Activated CD8-positive, alpha-beta memory T cell treated with anti-CD3 and anti-CD28 coated beads for 48 hours (primary cell): ENCODE data around the gene TCFL5.

Experiments used
- DNase-seq, 3 experiments: peaks; one replicate each; pipeline ENCODE4 v3.0.0-alpha.2; 2020; ENCODE audit warnings: low read depth in 2 of 3, low spot score in 2 of 3

Gene TCFL5

GRCh38 chr20:62896526-62896925 lies 34.9 kb upstream of the TCFL5 start:
- no peak for DNase-seq

DNA sequence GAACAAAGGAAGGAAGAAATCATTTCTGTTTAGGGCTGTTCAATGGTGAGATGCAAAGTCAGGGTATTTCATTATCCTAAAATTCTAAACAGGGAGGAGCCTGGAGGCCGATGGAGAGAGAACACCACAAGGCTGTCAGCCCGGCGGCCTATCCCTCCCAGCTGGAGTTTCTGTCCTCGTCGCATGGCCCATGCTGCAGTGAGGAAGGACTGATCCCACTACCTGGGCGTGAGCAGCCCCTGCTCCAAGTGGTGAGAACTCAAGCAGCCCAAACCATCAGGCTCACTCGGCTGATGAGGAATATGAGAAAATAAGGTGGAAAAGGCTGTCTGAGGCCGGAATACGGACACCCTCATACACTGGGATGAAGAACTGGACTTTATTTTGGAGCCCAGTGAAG lies 33.9 kb upstream of the TCFL5 start:
- DNase-seq = no peak

DNA sequence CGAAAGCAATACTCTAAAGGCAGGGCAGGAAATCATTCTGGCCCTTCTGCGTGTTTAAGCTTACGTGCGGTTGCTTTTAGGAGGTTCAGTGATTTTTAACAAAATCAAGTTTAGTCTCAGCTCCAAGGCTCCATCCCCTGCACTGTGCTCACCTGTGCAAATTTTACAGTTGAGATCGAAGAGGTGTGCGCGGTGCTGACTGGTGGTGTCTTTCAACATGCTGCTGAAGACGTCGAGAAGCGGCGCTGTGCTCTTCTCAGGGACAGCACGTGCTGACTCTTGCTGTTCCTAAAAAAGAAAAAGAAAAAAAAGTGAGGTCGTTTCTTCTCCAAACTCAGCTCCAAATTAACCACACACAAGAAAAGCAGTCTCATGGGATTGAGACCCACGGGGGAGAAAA lies 32.6 kb upstream of the TCFL5 start:
- no peak for DNase-seq

DNA sequence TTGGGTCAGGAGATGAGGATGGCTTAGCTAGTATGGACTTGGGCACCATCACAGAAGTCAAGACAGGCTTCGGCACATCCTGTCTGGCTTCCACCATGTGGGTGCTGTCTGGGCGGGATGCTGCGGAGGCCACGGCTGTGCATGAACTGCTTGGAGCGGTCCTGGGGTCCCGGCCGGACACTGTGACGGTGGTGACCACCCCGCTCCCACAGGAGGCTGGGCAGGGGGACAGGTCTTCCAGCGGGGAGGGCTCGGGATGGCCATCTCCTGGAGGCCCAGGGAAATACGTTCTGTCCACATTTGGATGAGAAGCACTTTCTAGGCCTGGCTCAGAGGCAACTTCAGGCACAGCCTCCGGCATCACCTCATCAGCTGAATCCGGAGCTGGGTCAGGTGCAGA lies 32.1 kb upstream of the TCFL5 start:
- no peak for DNase-seq

DNA sequence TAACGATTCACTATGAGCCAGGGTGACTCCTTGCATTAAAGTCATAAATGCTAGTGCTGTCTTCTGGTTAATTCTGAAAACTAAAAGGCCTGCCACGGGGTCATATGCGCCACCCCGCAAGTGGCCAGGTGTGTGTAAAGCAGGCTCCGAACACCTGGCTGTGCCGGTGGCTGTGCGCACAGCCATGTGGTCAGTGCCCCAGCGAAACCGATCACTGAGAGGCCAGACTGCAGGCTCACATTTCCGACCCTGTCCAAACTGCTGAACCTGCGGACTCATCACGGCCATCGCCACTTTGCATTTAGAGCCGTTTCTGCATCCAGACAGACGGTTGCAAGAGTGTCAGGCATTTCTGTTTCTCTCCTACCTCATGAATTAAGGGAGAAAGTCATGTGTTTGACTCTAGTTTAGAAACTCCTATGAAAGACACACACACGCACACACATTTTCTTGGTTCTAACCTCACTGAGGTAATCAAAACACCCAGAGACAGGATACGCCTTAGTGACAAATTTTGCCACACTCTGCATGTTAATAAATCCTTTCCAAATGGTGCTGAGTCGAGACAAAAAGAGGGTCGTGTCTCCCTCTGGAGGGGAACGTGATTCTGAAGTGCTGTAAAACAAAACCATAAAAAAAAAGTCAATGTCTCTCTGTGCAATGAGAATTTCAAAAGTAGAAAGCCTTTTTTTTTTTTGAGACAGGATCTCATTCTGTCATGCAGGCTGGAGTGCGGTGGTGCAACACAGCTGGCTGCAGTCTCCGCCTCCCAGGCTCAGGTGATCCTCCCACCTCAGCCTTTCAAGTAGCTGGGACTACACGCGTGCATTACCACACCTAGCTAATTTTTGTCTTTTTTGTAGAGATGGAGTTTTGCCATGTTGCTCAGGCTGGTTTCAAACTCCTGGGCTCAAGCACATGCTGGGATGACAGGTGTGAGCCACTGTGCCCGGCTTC lies 31.0 kb upstream of the TCFL5 start:
- DNase-seq = no peak

DNA sequence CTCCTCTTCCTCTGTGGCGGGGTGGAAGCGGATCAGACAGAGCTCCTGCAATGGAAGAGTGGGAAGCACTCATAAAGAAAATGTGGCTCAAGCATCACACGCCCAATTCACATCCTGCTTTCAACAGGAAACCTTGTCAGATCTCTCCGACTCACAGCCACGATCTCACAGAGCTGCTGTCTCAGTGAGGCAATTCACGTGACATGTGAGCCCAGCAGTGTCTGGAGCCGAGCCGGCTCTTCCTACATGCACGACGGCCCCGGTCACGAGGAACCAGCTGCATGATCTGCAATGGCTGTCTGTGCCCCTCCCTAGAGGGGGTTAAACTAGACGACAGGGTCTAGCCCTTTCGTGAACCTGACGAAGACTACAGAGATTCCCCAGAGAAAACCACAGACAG lies 29.5 kb upstream of the TCFL5 start:
- DNase-seq = no peak

DNA sequence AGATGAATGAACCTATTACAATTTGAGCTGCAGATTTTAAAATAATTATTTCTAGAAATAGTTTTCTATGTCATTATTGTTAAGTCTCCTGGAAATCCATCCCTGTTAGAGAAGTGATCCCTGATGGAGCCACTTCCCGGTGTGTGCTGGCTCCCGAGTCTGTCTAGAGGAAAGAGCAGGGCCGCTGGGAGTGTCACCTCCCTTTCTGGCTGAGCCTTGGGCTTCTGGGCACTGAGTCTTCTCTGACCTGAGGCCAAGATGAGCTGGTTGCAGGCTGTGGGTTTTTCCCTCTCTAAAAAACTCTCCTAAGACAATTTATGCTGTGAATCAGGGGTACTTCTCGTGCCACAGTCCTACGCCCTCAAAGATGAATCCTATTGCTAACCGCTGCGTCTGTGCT lies 28.8 kb upstream of the TCFL5 start:
- DNase-seq = no peak

DNA sequence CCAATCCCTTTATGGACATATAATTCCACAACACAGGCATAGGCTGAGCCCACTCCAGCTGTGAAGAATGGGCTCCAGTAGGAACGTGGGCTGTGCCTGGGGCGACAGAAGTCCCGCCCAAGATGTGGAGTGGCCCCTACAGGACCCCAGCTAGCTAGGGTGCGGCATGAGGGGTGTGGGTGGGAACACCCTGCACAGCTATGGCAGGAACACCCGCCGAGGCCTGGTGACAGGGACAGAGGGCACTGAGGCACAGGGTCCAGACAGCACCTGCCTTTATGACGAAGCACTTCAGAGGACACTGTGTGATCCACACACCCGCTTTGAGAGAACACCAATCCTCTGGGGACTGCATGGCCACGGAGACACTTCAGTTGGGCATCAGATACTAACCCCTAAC lies 28.2 kb upstream of the TCFL5 start:
- DNase-seq = no peak

DNA sequence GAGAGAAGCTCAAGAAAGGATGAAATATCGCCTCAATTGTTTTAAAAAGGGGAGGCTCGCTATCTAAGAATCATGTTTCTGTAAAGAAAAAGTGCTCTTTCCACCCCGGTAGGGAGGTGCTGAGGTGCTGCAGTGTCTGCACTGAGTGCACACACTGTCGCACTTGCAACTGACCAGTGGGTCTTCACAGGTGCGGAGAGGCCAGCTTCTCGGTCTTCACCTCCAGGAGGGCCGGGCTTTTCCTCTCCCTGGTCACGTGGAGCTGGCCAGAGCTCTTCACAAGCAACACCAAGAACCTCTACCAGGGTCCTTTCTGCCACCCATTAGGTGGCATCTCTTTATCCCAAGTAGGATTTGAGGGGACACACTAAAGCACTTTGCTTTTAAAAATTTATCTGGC lies 27.8 kb upstream of the TCFL5 start:
- DNase-seq = no peak

DNA sequence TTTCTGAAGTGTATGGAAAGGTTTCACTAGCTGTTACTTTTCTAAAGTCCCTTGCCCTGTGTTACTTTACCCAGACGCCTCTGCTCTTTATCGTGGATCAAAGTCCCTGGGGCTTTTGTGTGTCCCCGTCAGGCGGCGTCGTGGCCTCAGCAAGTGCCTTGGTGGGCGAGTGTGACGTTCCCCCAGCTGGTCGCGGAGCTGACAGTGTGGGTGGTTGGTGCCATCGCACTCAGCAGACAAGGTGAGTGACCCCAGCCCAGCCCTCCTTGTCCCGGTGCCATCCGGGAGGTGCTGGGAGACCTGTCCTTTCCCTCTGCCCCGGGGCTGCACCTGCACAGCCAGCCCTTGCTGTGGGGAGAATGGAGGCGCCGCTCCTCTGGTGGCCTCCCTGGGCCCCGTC lies 27.3 kb upstream of the TCFL5 start:
- DNase-seq = no peak

GRCh38 chr20:62888406-62888805 lies 26.8 kb upstream of the TCFL5 start:
- no peak for DNase-seq

GRCh38 chr20:62887860-62888239 lies 26.2 kb upstream of the TCFL5 start:
- DNase-seq = no peak

DNA sequence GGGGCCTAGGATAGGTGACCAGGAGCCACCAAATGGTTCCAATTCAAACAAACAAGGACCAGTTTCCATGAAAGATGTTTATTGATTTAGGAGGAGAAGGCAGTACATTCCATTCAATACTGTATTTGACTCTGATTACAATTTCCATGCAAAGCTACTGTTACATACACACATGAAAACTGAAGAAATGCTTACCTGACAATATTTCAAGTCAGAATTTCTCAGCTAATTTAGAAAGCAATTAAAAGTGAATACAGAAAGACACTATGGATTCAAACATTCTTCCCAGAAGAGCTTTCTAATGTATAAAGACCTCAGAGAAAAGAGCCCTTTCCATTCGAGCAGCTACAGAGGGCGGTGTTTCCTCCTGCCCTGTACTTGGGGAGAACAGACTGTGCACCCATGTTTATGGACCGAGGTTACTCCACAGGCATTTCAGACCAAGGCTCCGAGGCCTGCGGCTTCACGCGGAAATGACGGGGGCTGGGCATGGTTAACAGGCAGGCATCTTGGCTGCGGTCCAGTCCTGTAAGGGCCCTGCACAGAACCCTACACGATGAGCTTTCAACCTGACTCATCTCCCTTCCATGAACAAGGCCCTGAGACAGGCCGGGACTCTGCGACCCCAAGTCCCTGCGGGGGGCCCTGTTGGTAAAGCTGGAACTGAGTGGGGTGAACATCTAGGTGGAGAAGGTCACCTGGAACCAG lies 25.7 kb upstream of the TCFL5 start:
- no peak for DNase-seq

DNA sequence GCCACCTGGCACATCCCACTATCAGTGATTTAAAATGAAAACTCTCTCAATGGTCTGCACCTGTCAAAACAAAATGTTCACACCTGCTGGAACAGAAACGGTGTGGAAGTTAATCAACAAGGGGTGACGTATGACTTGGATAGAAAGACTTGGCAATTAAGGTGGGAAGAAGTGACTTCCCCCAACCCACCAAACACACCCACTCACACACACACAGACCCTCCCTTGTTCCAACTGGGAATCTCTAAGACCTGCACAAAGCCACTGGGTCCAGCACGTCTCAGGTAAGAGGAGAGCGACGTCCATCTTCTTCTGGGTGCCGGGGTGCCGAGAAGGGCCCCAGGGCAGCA lies 25.1 kb upstream of the TCFL5 start:
- no peak for DNase-seq

DNA sequence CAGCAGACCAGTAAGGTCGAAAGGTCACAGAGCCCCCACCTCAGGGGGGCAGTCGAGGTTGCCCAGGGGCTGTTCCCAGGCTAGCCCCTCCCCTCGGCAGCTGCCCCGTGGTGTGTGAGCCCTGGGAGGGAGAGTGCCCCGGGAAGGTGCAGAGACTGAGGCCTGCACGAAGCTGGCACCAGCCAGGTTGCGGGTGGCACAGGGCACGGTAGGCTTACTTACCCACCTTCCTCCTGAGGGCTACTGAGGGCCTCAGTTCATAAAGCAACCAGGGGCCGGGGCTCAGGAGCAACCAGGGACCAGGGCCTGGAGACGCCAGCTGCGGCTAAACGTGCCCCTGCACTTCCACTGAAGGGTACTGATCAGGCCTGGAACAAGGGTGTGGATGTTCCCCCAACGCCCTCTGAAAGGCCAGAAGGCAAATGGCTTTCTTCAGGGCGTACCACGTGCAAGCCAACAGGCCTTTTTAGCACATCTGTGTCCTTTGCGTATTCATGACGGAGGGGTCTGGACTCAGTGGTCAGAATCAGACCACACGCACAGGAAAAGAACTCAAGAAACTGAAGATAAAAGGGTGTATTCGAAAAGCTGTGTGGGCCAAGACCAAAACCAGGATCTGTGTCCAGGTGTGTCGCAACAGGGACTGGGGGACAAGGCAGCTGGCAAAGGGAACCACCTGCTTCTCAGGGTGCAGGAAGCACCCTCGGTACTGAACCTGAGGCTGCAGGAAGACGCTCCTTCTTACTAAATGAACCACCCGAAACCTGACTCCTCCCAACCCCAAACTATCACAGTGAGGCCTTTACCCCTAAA lies 24.5 kb upstream of the TCFL5 start:
- DNase-seq = no peak

GRCh38 chr20:62885046-62885895 lies 23.6 kb upstream of the TCFL5 start:
- DNase-seq = no peak

GRCh38 chr20:62884556-62884955 lies 22.9 kb upstream of the TCFL5 start:
- DNase-seq = no peak

DNA sequence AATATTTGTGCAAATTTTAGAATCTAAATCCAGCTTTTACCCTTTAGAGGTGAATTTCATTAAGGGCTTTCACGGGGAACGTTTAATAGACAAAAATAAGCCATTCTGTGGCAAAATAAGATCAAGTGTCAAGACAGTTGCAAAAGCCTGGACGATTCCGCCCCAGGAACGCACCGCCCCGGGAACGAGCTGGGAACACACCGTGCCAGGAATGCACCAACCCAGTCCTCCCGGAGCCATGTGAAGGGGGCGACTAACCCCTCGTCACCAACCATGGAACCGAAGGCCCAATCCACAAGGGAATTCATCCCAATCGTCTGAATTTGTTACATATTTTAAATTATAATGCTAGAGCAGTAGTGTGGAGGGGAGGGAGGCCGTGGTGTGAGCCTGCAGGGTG lies 20.8 kb upstream of the TCFL5 start:
- DNase-seq = no peak

- DNase-seq = no peak
Observed at GRCh38 chr20:62881662-62882395, 20.2 kb upstream of the TCFL5 start.

DNA sequence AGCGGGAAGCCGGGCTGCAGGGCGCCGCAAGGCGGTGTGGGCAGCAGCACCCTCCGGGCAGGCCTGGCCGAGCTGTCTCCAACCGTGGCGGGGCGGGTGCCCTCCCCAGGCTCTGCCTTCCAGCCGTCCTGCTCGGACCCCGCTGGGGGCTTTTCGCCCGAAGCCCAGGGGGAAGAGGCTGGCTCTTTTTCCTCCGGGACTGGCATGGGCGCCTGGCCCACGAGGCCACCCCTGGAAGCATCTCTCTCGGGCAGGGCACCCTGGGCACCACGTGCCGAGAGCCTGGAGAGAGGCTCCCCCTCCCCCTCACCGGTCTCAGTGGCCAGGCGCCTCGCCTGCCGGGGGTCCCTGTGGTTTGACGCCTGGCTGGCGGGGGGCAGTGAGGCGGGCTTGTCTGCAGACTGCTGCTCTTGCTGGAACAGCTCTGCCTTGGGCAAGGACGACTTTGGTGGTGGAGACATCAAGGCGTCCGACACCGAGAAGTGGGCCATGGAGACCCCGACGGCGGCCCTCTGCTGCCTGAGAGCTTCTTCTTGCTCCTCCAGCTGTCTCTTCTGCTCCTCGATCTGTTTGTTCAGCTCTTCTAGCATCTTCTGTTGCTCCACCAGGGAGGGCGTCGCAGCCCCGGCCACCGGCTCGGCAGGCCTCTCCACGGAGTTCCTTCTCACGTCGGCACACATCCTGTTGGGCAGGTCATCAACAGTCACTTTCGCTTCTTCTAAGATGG lies 19.5 kb upstream of the TCFL5 start:
- DNase-seq = no peak
